ENCODE measurements around the gene PPP1R36. TPM values are rescaled to one million over a fixed set of nuclear protein-coding genes. Genes with fewer than 3 reads are reported as not detected.

The PPP1R36 gene
- total and polyA plus RNA-seq, 8 donors = 2.0 to 7.2 (median 5.2) TPM

GRCh38 chr14:64502887-64503433 is 46.8 kb upstream of the PPP1R36 start:
- peak in 2 of 4 donors; percentile 14 to 17 for ATAC-seq

GRCh38 chr14:64503434-64504309 is 46.1 kb upstream of the PPP1R36 start, which contains the start of gene ZBTB25:
TSS of gene ZBTB25 (minus strand) at chr14:64503838. CDS start at chr14:64490533, 13,305 bp downstream.
- intact Hi-C loops (cut with DNase I) = no loop called here
- Histone ChIP-seq H3K27me3 (no peaks in the 10 kb centered on the region), H3K4me3 (peak within 1 kb of the TSS; percentile 74 to 88 (median 84)), H3K36me3 (no peaks in the 10 kb centered on the region), H3K4me1 (peaks cover 16 to 44% (median 18%) of the 10 kb centered on the region in 3 donors), H3K9me3 (no peaks in the 10 kb centered on the region), H3K27ac (peak within 1 kb of the TSS; percentile 97 to 100 (median 99))
- FAIRE-seq (no peak), DNase-seq (peak; percentile 87 to 94 (median 90)), ATAC-seq (peak; percentile 72 to 83 (median 79))
- no peak for TF ChIP-seq CTCF (IDR thresholded peaks at IDR 0.05)
- 0 to 1% methylated on average over 70 to 87 of the region's 87 CpGs for WGBS, 2 donors

More at GRCh38 chr14:64502887-64503433, 46.8 kb upstream of the PPP1R36 start:
- H3K4me3 ChIP-seq = peak overlapping the region; percentile 74 to 88 (median 84)
- intact Hi-C loops (cut with DNase I) = no loop called here
- peak overlapping the region; percentile 97 to 100 (median 99) for H3K27ac ChIP-seq
- TF ChIP-seq CTCF (IDR thresholded peaks at IDR 0.05) = no peak
- FAIRE-seq (no peak), DNase-seq (peak in 3 of 6 donors; percentile 18 to 30 (median 25))
- 0 to 1% methylated on average over 29 of the region's 29 CpGs for WGBS, 2 donors
- no peaks in the 10 kb centered on the region for H3K27me3 ChIP-seq
- no peaks in the 10 kb centered on the region for H3K36me3 ChIP-seq
- no peaks in the 10 kb centered on the region for H3K9me3 ChIP-seq
- peaks cover 16 to 39% (median 18%) of the 10 kb centered on the region in 3 donors for H3K4me1 ChIP-seq

- Histone ChIP-seq H3K27me3 (no peaks in the 10 kb centered on the region), H3K9me3 (no peaks in the 10 kb centered on the region), H3K27ac (peak within 1 kb of the TSS; percentile 97 to 100 (median 99)), H3K4me1 (peaks cover 16 to 44% (median 18%) of the 10 kb centered on the region in 3 donors), H3K36me3 (no peaks in the 10 kb centered on the region), H3K4me3 (peak within 1 kb of the TSS; percentile 74 to 88 (median 84))
- intact Hi-C loops (cut with DNase I) = no loop called here
- 0% methylated on average over 43 to 63 of the region's 63 CpGs for WGBS, 2 donors
- peak; percentile 59 to 67 (median 65) for ATAC-seq
- DNase-seq = peak; percentile 77 to 90 (median 80)
- FAIRE-seq = no peak
- TF ChIP-seq CTCF (IDR thresholded peaks at IDR 0.05) = no peak
Observed at GRCh38 chr14:64504310-64504896, 45.4 kb upstream of the PPP1R36 start, which contains the start of gene ZBTB1. TSS of gene ZBTB1 (plus strand) at chr14:64504770. CDS start at chr14:64521505, 16,735 bp downstream.

GRCh38 chr14:64504897-64505794 is 44.6 kb upstream of the PPP1R36 start:
- intact Hi-C loops (cut with DNase I) = no loop called here
- no peaks in the 10 kb centered on the region for H3K36me3 ChIP-seq
- DNase-seq (peak; percentile 83 to 92 (median 88)), FAIRE-seq (no peak), ATAC-seq (peak; percentile 55 to 70 (median 65))
- H3K4me3 ChIP-seq = peak overlapping the region; percentile 74 to 88 (median 84)
- TF ChIP-seq CTCF (IDR thresholded peaks at IDR 0.05) = no peak
- 0 to 1% methylated on average over 65 to 68 of the region's 68 CpGs for WGBS, 2 donors
- peaks cover 16 to 44% (median 20%) of the 10 kb centered on the region in 3 donors for H3K4me1 ChIP-seq
- no peaks in the 10 kb centered on the region for H3K27me3 ChIP-seq
- H3K9me3 ChIP-seq = no peaks in the 10 kb centered on the region
- H3K27ac ChIP-seq = peak overlapping the region; percentile 97 to 100 (median 99)

All from pancreas (tissue), 10 donors.